ENCODE measurements around the gene TMEM63A.
"Not testable (repeated sequence)": the region's sequence is repeated elsewhere in the genome, so short reads cannot be mapped to it uniquely, and the experiment has no call there.

TMEM63A gene

DNA sequence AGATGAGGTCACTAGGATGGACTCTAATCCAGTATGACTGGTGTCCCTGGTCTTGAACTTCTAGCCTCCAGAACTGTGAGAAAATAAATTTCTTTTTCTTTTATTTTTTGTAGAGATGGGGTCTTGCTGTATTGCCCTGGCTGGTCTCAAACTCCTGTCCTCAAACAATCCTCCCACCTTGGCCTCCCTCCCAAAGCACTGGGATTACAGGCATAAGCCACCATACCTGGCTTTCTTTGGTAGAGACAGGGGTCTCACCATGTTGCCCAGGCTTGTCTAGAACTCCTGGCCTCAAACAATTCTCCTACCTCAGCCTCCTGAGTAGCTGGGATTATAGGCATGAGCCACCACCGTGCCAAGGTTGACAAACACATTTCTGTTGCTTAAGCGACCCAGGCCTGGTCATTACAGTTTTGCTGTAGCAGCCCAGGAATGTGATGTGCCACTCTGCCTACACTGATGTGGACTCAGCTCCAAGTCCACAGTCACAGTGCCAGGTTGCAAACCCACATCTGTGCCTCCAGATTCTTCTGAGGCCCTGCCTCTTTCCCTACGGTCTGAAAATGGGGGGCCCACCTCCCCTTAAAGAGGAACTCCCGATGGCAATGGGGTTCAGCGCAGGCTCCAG is 25.9 kb upstream of the TMEM63A start:
- no peak for DNase-seq

DNA sequence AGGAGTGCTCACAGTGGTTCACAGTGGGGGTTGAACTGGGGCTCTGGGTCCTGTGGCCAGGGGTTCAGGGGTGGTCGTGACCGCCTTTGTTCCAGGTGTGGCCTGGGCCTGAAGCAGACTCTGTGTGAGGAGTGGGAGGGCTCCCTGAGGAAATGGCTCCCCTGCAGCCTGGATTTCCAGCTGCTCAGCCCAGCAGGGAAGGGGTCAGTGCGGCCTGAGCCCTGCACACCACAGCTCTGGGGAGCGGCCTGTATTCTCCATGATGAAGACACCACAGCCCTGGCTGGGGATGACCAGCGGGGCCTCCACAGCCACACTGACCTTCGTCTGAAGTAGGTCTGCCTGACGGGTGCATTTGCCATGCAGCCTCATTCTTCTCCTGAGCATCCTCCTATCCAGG is 25.2 kb upstream of the TMEM63A start:
- no peak for DNase-seq

DNA sequence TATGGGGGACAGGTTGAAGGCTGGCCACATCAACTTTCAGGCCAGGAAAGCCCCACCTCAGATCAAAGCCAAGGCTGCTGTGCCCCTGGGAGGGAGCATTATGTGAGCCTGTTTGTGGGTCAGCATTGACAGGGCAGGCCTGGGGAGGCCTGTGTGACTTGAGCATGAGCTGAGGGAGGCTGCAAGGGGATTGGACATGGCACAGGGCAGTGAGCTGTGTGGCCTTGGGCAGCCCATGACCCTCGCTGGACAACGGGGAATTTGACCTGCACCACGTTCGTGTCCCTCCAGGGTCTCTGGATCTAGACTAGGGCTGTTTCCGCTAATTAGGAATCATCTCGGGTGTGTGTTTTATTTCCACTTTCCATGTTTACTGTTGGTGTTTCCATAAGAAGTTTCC is 24.3 kb upstream of the TMEM63A start:
- DNase-seq, result no peak

DNA sequence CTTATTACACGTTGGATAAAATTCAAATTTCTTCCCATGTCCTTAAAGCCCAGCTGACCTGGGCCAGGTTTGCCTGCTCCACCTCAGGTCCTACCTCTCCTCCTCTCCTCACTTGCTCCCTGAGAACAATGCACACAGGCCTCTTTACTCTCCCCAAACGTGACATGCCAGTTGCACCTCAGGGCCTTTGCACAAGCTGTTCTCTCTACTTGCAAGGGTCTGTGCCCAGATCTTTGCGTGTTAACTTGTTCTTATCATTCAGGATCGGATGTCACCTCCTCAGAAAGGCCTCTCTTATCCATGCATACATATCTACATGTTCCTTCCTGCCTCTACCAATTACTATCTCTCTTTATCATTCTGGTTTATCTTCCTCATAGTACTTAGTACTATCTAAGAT is 21.4 kb upstream of the TMEM63A start:
- DNase-seq, result no peak

DNA sequence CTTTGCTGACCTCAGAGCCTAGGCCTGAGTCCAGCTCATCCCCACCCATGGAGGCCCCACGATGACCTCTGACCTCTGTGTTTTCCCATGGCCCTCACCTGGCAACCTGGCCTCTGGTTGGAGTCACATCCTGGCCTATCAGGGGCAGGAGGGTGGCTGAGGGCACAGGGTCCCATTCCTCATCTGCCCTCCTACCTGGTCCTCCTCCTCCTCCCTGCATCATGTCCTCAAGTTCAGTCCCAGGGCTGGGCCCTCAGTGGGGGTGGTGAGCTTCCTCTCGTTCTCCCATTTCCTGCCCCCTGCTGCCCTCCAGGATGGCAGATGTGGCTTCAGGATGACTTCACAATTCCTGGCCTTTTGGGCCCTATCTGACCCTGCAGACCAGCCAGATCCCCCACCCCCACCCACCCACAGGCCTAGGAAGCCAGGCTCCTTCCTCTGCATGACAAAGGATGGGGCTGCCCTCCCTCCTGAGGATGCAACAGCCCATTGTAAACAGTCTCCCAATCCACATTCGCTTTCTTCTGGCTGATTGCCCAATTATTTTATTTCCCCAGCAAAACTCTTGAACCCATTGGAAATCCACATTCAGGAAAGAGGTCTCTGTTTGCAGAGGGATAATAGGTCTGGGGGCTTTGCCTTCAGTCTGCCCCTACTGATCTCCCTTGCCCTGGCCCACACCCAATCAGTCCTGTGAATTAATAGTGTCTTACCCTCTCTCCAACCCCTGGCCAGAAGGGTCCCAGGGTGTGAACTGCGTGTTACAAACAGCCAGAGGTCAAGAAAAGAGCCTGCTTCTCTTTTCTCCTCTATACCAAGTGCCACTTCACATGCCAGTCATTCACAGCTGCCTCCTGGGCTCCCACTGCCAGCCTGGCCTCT is 17.1 kb upstream of the TMEM63A start:
- no peak for DNase-seq

DNA sequence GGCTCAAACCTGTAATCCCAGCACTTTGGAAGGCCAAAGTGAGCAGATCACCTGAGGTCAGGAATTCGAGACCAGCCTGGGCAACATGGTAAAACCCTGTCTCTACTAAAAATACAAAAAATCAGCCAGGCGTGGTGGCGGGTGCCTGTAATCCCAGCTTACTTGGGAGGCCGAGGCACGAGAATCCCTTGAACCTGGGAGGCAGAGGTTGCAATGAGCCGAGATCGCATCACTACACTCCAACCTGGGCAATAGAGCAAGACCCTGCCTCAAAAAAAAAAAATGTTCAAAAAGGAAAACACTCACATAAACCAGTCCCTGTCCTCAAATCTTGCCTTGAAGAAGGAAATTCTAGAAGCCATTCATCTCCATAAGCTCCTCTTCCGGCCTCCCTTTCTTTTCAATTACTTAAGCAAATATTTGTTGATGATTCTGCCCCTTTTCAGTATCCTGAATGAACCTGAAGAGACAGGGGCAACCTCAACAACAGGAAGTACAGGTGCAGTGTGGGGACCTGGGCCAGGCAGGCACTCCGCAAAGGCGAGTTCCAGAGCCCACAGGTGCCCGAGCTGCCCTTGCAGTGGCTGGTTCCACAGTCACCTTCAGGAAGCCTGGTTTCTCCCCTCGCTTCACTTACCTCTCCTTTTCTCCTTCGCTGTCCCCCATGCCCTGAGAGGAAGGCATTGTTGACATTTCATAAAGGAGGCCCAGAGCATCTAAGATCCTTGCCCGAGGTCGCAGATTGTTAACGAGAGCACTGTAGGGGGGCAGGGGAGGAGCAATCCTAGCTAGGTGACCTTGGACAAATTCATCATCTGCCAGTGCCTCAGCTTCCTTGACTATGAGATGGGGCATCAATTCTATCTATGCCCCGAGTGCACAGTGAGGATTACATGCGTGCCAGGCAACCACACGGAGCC is 15.7 kb upstream of the TMEM63A start:
- DNase-seq, result peak; percentile 69

DNA sequence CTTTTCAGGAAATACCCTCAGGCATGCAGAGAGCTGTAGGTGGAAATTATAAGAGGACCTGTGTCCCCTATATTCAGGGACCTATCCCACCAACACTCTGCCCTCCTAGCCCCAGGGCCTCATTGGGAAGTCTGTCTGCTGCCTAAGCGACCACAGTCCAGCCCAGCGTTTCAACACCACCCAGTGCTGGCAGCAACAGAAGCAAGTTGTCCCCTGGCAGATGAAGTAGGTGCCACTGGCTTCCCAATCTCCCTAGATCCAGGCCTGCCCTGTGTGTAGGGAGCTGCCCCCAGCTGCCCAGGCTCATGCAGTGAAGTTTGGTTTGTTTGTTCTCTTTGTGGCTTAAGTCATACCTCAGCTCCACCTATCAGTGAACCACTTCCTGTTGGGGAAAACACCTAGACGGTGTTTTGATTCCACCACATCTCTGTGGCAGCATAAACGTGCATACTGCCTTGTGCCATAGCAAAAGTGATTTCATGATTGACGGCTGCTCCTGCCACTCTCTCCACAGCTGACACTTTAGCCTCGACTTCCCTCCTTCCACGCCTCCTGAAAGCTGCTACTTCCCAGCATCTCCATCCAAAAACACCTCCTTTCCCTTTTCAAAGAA is 14.9 kb upstream of the TMEM63A start:
- peak; percentile 41 for DNase-seq

DNA sequence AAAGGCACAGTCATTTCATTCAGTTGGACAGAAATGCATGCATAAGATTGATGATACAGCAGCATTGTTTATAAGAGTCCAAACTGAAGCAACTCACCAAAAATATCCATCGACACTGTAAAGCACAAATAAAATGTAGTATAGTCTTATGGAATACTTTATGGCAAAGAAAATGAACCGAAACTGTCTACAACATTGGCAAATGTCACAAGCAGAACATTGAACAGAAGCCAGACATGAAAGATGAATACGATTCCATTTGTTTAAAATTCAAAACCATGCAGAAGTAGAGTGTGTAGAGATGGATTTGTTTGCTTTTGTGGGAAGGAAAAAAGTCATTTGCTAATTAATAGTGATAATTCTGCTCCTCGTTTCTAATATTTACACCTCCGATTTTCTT is 14.3 kb upstream of the TMEM63A start:
- DNase-seq, result no peak

DNA sequence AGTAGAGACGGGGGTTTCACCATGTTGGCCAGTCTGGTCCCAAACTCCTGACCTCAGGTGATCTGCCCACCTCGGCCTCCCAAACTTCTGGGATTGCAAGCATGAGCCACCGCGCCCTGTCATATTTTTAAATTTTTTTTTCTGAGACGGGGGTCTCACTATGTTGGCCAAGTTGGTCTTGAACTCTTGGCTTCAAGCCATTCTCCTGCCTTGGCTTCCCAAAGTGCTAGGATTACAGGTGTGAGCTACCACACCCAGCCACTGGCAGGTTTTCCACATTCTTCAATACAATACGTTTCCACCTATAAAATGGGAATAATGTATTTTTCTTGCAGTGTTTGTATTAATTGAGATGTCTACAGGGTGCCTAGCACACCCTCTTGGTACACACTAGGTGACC is 10.1 kb upstream of the TMEM63A start:
- DNase-seq, result no peak

DNA sequence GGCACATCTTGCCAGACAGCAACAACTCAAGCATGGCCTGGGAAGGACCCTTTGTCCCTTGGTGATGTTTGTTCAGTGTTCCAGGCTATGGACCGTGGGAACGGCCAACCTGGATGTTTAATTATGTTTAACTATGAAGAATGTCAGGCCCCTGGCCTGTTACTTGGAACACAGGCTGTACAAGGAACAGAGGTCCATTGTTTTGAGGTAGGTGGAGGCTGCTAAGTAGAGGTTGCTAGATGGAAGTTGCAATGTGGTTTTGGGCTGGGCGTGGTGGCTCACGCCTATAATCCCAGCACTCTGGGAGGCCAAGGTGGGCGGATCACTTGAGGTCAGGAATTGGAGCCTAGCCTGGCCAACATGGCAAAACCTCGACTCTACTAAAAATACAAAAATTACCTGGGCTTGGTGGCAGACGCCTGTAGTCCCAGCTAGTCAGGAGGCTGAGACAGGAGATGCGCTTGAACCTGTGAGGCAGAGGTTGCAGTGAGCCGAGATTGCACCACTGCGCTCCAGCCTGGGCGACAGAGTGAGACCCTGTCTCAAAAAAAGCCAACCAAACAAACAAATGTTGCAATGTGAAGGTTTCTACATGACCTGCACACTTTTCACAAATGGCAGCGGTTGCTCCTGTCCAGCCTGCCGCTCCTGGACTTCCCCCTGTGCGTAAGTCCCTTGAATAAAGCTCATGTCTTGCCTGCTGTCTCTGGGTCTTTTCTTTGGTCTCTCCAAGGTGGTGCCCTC is 9.2 kb upstream of the TMEM63A start:
- no peak for DNase-seq

DNA sequence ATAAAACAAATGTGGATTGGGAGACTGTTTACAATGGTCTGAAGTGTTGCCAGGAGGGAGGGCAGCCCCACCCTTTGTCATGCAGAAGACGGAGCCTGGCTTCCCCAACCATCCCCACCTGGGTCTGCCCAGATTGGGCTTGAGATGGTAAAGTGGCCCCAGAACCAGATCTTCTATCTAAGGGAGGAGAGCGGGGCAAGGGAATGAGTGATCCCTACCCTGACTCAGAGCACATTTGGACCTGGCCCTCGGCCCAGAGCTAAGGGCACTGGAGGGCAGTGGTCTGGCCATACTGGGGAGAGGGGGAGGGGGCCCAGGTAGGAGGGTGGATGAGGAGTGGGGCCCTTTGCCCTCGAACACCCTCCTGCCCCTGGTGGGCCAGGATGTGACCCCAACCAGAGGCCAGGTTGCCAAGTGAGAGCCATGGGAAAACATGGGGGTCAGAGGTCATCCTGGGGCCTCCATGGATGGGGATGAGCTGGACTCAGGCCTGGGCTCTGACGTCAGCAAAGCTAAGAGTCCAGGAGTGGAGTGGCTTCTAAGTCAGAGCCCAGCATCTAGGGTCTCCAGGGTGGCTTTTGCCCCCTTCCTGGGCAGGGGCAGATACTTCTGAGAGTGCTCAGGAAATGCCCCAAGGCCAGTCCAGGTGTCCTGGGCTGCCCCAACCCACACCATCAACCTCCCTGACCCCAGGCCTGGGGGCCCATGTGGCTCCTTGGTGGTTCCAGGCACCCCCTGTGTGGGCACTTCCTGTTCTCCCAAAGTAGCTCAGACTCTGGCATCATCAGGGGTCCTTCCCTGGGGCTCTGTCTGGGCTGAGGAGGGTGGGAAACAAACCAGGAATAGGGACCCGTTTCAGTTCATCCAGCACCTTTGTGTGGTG is 8.4 kb upstream of the TMEM63A start:
- no peak for DNase-seq

DNA sequence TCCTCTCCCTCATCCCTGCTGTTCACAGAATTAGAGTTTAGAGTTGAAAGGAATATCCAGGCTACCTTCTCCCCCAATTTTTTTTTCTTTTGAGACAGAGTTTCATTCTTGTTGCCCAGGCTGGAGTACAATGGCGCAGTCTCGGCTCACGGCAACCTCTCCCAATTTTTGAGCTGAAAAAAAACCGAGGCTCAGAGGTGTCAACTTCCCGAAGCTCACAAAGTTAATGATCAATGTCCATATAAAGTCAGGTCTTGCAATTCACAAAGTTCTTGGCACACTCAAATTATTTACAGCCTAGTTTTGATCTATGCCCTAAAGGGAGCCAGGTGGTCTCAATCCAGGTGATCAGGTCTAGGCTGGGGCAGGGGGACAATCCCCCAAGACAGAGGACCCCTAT is 7.6 kb upstream of the TMEM63A start:
- no peak for DNase-seq

DNA sequence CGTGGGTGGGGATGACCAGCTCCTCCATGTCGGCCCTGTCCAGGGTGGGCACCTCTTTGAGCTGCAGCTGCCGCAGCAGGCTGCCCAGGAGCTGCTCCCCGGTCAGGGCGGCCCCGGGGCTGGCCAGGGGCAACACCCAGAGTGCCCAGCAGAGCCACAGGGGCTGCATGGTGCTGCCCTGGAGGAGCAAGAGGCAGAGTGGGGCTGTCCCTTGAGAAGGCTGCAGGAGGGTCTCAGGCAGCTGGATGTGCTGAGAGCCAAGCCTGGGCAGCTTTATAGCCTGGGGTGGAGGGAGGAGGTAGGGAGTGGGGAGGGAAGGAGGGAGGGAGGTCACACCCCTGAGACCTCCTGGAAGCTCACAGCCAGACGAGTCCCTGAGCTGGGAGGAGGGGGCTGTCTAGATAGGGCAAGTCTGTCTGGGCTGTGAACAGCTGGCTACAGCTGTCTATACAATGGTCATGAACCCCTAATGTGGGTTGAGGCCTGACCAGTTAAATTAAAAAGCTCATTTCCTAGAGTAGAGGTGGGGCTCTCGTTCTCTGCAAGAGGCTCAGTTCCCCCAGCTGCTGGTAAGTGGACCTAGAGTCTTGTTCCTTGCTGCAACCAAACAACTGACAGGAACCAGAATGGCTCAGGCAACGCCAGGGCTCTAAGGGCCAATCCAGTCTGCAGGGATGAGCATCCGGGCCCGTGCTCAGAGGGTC is 6.9 kb upstream of the TMEM63A start, which contains the start of gene LEFTY1:
LEFTY1 (minus strand) TSS at position 249 of the 704 bp plus-strand sequence; CDS start at position 169, 80 bp downstream.
- no peak for DNase-seq

DNA sequence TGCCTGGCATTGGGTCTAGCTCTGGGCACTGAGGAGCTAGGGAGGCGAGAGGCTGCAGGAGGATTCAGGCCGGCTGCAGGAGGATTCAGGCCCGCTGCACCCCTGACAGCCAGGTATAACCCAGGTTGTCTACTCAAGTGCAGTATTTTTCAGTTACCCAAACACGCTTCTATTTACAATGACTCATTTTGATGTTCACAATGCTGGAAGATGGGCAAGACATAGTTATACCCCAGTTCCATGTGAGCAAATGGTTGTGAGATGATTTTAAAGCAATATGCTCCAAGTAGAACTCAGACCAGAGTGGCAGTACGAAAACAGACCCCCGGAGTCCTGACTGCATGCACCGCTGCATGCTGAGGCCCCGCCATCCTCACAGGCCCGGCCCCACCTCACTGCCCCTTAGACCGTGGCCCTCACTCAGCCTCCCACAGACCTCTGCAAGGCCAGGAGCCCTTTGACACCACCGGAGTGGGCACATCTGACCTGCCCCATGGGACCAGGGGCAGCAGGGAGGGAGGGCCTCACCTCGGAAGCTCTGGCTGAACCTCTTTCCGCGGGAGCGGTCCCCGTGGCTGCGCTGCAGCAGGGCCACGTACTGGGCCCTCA is 6.2 kb upstream of the TMEM63A start:
- no peak for DNase-seq

DNA sequence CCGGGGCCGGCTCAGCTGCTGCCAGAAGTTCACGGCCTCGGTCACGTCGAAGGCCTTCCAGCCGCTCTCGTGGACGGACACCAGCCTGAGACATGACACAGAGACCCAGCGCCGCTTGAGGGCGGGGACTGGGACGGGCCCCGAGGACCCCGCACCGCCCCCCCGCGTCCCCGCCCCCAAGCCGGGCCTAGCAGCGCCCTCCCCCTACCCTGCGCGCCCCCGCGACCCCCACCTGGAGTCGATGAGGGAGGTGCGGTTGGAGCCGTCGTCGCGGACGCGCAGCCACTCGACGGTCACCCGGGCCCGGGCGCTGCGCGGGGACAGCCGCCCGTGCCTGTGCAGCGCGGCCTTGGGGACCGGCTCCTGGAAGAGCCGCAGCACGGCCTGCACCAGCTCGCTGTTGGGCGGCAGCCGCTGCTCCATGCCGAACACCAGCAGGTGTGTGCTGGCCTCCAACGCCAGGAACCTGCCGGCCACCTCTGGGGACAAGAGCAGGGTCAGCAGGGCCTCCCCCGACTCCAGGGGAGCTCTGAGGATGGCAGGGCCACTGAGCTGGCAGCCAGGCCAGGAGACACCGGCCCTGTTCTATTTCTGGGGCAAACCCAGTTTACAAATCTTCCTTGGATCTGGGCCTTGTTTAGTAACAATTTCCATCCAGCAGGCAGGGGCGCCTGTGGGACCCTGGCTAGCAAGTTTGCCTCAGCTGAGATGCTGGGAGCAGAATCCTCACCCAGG is 5.5 kb upstream of the TMEM63A start:
- DNase-seq, result not testable (repeated sequence)

DNA sequence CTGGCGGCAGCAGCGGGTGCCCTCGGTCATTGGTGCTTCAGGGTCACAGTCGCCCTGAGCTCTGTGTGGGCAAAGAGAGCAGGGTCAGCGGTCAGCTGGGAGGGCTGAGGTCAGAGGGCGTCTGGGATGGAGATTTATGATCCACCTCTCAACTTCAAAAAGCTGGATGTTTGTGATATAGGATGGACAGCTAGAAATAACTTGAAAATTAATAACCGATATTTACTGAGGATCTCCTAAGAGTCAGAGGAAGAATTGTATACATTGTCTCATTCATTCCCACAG is 4.8 kb upstream of the TMEM63A start:
- no peak for DNase-seq

DNA sequence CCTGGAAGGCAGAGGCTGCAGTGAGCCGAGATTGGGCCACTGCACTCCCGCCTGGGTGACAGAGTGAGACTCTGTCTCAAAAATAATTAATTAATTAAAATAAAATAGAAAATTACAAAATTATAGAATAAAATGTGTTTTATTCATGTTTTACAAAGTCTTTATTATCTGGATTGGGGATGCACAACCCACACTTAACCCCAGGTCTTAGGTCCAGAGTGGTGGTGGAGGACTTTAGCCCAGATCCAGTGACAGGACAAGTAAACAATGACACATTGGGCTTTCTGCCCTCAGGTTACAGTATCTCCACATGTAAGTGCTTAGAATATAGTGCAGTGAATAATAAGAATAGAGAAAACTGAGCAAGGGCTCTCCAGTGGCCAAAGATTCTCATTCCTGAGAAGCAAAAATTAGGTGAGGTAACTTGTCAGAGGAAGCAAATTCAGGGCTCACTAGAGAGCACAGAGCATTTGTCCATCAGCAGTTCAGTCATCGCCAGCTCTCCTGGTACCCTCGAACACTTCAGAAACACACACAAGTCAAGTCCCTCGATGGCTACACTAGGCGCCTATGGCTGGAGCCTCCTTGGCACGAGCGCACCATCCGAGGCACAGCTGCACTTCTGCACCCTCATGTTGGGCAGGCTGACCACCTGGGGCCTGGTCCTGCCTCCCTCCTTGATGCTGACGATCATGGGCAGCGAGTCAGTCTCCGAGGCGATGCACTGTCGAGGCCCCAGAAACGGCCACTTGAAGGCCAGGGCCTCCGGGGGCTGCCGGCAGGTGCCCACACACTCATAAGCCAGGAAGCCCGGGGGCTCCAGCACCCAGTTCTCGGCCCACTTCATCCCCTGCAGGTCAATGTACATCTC is 4.2 kb upstream of the TMEM63A start:
- DNase-seq, result no peak

DNA sequence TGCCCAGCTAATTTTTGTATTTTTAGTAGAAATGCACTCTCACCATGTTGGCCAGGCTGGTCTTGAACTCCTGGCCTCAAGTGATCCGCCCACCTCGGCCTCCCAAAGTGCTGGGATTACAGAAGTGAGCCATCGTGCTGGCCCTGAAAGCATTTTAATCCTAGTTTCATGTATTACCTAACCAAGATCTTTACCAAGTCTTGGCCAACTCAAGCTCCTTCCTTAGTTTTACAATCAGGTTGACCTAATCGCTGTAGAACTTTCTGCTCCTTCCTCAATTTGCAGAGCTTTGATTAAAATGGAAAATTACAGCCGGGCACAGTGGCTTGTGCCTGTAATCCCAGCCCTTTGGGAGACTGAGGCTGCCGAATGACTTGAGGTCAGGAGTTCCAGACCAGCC is 3.2 kb upstream of the TMEM63A start:
- DNase-seq, result no peak

All from NCI-H774 (cell line).